OCI-LY3 (cell line): ENCODE measurements around the gene ECHS1.

Experiments
- EZH2phosphoT487 ChIP-seq: fragments of 200-600 bp; shearing (Covaris generic); IDR thresholded peaks from 2 replicates; pipeline ENCODE4 v1.6.1; 2018; ENCODE audit warnings: antibody characterized with exemption, mixed run types, low read depth
- TF ChIP-seq, protein P1 (sequence below): fragments of 200-600, 300-600 bp; sonication (generic); IDR thresholded peaks from 2 replicates; pipeline ENCODE4 v1.5.1; 2014; ENCODE audit warnings: antibody characterized with exemption, low read length, low read depth

DNA sequence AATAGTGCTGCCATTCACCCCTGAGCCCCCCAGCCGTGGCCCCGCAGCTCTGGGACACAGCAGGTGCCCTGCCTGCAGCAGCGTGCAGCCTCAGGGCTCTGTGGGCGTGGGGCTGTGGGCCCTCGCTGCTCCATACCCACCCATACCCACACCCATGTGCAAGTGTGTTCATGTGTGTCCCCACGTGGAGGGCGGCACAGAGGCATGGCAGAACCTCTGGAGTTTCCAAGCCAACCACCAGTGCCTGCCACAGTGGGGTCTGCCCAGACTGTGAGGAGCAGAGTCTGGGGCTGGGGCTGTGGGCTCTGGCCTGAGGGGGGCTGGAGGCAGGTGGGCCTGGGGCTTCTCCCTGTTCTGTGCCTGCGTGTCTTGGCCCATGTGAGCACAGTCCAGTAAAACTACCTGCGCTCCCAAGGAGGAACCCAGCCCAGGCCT is 23.6 kb downstream of the ECHS1 start:
- TF ChIP-seq, protein P1, sequence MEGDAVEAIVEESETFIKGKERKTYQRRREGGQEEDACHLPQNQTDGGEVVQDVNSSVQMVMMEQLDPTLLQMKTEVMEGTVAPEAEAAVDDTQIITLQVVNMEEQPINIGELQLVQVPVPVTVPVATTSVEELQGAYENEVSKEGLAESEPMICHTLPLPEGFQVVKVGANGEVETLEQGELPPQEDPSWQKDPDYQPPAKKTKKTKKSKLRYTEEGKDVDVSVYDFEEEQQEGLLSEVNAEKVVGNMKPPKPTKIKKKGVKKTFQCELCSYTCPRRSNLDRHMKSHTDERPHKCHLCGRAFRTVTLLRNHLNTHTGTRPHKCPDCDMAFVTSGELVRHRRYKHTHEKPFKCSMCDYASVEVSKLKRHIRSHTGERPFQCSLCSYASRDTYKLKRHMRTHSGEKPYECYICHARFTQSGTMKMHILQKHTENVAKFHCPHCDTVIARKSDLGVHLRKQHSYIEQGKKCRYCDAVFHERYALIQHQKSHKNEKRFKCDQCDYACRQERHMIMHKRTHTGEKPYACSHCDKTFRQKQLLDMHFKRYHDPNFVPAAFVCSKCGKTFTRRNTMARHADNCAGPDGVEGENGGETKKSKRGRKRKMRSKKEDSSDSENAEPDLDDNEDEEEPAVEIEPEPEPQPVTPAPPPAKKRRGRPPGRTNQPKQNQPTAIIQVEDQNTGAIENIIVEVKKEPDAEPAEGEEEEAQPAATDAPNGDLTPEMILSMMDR = no peak
- TF ChIP-seq EZH2phosphoT487 = no peak
